Raji (cell line): ENCODE results near the gene NCAM2.

Experiments used
- POLR2A ChIP-seq: IDR thresholded peaks from 2 replicates; pipeline ENCODE4 v1.6.1; 2011; ENCODE audit warnings: low read depth, low read length, control low read depth; ENCODE audit not compliant: insufficient read depth

Gene NCAM2

DNA sequence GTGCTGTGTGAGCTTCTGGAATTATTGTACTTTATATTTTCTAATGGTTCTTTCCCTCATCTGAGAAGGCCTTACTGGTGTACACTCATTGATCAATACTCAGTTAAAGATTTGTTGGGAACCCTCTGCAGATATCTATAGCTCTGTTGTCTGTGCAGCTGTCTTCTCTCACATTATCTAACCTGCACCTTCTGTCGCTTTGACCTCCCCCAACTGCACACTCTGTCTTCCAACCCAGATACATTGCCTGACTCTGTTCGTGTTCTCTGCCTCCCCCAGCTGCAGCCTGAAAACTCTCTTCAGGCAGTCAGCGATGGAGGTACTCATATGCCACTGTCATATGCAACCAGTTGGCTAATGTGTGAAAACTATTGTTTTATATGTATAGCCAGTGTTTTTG lies 334.3 kb downstream of the NCAM2 start:
- TF ChIP-seq POLR2A: no peak

GRCh38 chr21:21341041-21341440 lies 342.8 kb downstream of the NCAM2 start:
- TF ChIP-seq POLR2A: no peak

- no peak for TF ChIP-seq POLR2A
These were observed 347.1 kb downstream of the NCAM2 start for GRCh38 chr21:21345296-21345695.

- TF ChIP-seq POLR2A: no peak
These were observed 347.7 kb downstream of the NCAM2 start for GRCh38 chr21:21345872-21346271.

DNA sequence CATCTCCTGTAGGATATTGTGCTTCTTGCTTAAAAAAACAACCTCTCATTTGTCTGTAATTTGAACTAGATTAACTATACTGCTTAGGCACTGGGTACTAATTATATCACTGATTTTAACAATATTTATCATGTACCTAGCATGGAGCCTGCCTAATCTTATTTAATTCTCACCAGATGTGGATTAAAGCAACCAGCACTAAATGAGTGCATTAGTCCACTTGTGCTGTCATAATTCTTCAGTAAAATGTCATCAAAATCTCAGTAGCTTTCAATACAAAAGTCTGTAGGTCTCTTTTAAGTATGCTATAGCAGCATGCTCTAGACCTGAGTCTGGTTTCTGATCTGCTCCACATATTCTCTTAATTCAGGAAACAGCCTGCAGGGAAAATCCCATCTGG lies 368.1 kb downstream of the NCAM2 start:
- no peak for TF ChIP-seq POLR2A

DNA sequence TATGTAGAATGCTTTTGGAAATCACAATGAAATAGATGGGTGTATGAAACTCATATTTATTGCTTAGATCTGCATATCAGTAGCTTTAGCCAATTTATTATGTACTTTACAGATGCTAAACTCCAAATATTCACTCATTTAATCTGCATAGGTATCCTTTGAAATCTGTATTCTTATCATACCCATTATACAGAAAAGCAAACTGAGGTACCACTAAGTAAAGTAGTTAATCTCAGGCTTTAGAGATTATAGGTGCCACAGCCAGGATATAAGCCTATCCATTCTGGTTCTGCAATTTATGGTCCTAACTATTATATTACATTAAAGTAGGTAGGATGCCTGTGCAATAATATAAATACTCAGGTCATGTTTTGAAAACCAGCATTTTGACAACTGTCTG lies 369.4 kb downstream of the NCAM2 start:
- TF ChIP-seq POLR2A: no peak

DNA sequence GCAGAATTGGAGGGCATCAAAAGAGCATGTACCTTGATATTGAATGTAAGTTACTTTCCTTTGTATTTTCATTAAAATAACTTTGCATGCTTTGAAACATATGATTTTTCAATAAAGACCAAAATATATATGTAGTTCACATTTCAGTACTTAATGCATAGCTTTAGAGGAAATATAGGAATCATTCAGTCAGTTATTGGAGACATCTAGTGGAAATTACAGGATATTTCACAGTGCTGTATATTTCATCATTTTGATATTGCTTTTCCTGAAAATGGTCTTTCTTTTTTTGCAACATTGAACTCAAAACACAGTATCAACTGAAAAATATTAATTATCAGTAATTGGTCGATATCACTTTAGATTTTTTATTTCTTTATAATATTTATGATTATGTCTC lies 375.8 kb downstream of the NCAM2 start:
- TF ChIP-seq POLR2A: no peak

DNA sequence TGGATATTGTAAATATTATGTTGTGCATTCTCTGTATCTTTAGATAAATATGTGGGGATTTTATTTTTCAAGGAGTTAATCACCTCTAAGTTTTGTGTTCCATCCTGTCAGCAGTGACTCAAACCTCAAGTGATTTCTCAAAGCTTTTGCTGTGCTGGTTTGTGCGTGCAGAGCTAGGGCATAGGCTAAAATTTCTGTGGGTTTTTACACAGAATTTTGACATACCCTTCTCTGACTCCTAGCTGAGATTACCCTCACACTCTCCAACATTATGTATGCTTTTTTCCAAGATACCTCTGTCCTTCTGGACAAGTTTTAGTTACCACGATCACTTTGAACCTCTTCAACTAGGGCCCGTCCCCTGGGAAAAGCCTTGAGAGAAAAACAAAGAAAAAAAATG lies 384.9 kb downstream of the NCAM2 start:
- TF ChIP-seq POLR2A: no peak

GRCh38 chr21:21384977-21385376 lies 386.8 kb downstream of the NCAM2 start:
- TF ChIP-seq POLR2A: no peak

DNA sequence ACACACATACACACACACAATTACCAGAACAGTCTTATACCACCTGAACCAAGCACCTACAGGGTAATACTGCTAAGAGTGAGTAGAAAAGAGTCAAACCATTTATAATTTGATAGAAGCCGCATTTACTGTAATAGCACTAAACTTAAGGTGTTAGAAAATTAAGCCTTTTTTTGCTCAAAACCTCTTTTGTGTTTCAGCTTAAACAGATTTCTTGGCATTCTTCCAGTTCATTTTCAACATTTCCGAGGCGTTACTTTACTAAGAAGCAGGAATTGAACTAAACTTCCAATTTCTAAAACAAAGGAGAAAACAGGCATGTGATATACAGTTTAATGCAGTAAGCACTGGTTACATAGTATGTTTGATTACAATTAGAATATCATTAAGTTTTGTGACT lies 387.2 kb downstream of the NCAM2 start:
- TF ChIP-seq POLR2A: no peak

DNA sequence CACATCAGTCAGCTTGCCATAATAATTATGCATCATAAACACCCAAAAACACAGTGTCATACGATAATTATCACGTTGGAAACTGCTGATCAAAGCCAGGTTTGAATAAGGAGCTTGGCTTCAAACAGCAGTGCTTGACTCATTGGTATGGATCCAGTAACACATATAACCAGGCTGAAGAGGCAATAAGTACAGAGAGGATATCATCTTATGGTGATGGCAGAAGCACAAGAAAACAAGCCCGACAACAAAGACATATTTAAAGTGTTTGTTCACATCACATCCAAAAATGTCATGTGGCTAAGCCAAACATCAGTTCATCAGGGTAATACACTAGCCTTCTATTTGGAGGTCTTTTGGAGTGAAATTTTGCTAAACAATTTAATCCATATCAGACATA lies 389.7 kb downstream of the NCAM2 start:
- TF ChIP-seq POLR2A: no peak

- TF ChIP-seq POLR2A: no peak
These were observed 395.9 kb downstream of the NCAM2 start for GRCh38 chr21:21394064-21394463.

- no peak for TF ChIP-seq POLR2A
These were observed 398.2 kb downstream of the NCAM2 start for GRCh38 chr21:21396424-21396823.

GRCh38 chr21:21397464-21397863 lies 399.3 kb downstream of the NCAM2 start:
- TF ChIP-seq POLR2A: no peak

DNA sequence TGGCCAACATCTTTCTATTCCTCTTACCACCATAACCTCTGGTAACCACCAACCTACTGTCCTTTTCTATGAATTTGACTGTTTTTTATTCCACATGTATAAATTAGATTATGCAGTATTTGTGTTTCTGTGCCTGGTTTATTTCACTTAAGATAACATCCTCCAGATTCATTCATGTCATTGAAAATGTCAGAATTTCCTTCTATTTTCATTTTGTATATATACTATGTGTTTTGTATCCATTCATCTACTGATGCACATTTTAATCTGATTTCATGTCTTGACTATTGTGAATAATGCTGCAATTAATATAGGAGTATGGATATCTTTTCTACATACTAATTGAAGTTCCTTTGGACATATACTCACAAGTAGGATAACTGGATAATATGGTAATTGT lies 403.2 kb downstream of the NCAM2 start:
- no peak for TF ChIP-seq POLR2A

- no peak for TF ChIP-seq POLR2A
These were observed 408.7 kb downstream of the NCAM2 start for GRCh38 chr21:21406921-21407320.

GRCh38 chr21:21412096-21412495 lies 413.9 kb downstream of the NCAM2 start:
- no peak for TF ChIP-seq POLR2A

DNA sequence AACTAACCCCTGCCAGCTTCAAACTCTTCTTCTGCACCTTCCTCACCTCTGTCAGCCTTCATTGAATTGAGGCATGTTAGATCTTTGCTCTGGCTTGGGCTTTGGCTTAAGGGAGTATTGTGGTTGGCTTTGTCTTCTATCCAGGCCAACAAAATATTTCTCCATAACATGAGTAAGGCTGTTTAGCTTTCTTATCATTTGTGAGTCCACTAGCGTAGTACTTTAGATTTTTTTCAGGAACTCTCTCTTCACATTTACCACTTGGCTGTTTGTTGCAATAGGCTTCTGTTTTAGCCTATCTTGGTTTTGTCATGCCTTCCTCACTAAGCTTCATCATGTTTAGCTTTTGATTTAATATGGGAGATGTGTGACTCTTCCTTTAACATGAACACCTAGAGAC lies 417.5 kb downstream of the NCAM2 start:
- TF ChIP-seq POLR2A: no peak

- no peak for TF ChIP-seq POLR2A
These were observed 436.7 kb downstream of the NCAM2 start for GRCh38 chr21:21434944-21435343.

DNA sequence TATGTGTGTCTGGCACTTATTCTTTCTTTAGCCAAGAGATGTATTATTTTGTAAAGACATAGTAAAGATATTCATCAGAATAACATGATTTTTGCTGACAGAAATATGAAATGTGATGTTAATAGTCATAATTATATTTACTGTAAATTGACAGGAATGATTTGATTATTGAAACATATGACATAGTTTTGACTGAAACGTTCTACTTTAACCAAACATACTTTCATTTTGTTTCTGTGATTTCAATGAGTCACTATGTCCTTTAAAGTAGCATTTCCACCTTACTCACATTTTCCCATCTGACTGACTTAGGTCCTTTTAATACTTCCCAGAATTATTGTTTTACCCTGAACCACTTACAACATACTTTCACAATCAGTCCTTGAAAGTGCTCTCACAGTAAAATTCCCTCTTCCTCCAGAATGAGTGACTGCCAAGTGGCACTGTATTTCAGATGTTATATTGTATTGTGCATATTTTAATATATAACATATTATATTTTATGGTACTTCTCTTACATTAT lies 437.9 kb downstream of the NCAM2 start:
- no peak for TF ChIP-seq POLR2A
